GM19023 (cell line): ENCODE measurements around the gene PRTN3.
"Not testable (repeated sequence)": the region's sequence is repeated elsewhere in the genome, so short reads cannot be mapped to it uniquely, and the experiment has no call there.

ENCODE experiments used
- ATAC-seq: cut with Tn5 transposase; IDR thresholded peaks from one replicate; pipeline ENCODE4 v1.9.1; 2021; ENCODE audit warnings: mild to moderate bottlenecking, moderate library complexity; ENCODE audit not compliant: unreplicated experiment

Gene PRTN3

GRCh38 chr19:815079-815774 lies 25.6 kb upstream of the PRTN3 start:
- no peak for ATAC-seq

- ATAC-seq: no peak
Observed at GRCh38 chr19:815775-816499, 24.9 kb upstream of the PRTN3 start.

DNA sequence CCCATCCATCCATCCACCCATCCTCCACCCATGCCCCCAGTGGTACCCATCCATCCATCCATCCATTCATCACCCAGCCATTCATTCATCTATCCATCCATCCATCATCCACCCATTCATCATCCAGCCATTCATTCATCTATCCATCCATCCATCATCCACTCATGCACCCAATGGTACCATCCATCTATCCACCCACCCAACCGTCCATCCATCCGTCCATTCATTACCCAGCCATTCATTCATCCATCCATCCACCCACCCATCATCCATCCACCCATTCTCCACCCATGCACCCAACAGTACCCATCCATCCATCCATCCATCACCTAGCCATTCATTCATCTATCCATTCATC lies 24.3 kb upstream of the PRTN3 start:
- ATAC-seq: no peak

- ATAC-seq: not testable (repeated sequence)
Observed at GRCh38 chr19:820212-820611, 20.6 kb upstream of the PRTN3 start.

DNA sequence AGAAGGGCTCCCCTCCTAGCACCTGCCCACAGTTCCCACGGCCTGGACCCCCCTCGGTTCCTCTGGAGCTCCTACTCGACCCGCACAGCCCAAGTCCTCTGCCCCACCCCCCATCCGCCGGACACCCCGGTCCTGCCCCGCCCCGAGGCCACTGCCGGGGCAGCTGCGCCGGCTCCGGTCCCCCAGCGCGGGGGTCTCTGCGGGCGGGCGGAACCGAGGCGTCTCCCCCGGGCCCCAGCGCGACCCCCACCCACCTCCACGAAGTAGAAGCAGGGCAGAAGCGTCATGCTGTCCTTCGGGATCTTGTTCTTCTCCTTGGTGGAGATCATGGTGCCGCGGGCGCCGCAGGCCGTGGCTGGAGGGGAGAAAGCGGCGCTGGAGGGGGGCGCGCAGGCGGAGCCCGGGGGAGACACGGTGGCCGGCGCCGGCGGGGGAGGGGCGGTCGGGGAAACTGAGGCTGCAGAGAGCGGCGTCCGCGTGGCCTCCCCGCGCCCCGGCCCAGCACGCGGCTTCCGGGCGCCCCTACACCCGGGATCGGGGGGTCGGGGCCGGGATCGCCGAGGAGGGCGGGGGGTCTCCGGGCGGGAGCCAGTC lies 19.5 kb upstream of the PRTN3 start:
- no peak for ATAC-seq

GRCh38 chr19:821825-822503 lies 18.8 kb upstream of the PRTN3 start, which contains the start of gene PLPPR3:
Gene PLPPR3 (minus strand): TSS chr19:821955. CDS start chr19:821559, 396 bp downstream.
- ATAC-seq: no peak

DNA sequence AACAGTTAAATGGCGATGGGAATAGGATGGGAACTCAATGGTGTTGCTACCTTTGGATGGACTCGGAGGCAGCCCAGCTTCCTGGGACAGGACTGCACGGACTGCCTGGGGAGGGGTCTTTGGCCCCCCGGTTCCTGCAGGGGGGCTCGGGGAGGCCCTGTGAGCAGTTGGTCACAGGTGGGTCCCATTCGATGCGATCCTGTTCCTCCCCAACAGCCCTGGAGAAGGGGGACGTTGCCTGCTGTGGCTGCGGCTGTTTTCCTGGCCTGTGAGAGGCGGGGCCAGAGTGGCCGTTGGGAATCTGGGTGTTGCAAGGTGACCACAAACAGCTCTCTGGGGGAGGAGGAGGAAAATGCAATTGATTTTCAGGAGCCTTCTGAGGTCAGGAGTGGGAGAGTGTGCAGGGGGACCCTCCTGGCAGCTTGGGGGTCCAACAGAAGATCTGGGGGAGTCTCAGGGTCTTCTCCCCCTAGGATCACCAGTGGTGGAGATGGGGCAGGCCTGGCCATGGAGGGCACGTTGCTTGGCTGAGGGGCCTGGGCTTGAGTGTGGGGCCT lies 17.2 kb upstream of the PRTN3 start:
- ATAC-seq: no peak

GRCh38 chr19:824885-825284 lies 15.9 kb upstream of the PRTN3 start:
- no peak for ATAC-seq

GRCh38 chr19:825897-826644 lies 14.7 kb upstream of the PRTN3 start:
- ATAC-seq: no peak

DNA sequence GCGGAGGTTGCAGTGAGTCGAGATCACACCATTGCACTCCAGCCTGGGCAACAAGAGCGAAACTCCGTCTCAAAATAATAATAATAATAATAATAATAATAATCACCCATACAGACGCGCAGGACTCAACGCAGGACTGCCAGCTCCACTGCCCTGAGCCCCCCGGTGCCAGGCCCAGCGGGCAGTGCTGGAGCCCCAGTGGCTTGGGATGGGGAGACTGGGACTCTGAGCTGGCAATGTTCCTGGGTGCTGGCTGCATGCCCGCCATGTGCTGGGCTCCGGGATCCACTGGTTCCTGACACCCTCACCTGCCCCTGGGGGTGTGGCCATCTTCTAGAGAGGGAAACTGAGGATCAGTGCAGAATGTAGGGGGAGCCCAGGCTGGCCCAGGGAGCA lies 13.5 kb upstream of the PRTN3 start:
- no peak for ATAC-seq

DNA sequence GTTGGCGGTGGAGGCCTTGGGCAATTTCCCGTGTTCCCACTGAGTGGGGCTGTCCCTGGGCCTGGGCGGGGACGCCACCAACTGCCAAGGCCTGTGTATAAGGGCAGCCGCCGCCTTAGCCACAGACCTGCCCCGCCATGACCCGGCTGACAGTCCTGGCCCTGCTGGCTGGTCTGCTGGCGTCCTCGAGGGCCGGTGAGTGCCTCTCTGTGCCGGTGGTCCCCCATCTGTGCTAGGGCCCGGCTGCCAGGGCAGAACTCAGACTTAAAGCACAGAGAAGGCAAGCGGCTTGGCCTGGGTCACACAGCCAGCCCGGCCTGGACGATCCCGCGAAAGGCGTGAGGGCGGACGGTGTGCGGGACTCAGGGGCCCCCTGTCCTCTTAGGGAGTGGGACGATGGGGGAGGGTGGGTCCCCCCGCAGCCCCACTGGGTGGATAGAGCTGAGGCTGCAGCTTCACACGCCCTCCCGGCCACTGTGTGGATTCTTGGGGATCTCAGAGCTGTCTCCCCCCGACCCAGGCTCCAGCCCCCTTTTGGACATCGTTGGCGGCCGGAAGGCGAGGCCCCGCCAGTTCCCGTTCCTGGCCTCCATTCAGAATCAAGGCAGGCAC lies 13.0 kb upstream of the PRTN3 start, which contains the start of gene AZU1:
Gene AZU1 (plus strand): TSS at position 128 of the 612 bp plus-strand sequence. CDS start 10 bp downstream, at position 138.
- no peak for ATAC-seq

GRCh38 chr19:829129-829758 lies 11.6 kb upstream of the PRTN3 start:
- no peak for ATAC-seq

- ATAC-seq: no peak
Observed at GRCh38 chr19:831407-832369, 9.1 kb upstream of the PRTN3 start.

DNA sequence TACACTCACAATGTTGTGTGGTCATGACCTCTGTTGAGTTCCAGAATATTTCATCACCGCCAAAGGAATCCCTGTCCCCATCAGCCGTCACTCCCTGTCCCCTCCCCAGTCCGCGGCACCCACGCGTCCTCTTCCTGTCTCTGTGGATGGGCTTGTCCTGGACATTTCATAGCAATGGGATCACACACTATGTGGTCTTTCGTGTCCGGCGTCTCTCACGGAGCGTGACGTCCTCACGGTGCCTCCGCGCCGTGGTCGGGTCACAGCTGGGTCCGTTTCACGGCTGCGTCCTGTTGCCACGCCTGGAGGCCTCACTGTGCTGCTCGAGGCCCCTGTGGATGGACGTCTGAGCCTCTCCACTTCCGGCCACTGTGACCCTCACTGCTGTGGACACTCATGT lies 6.6 kb upstream of the PRTN3 start:
- no peak for ATAC-seq

GRCh38 chr19:835210-835810 lies 5.5 kb upstream of the PRTN3 start:
- no peak for ATAC-seq

DNA sequence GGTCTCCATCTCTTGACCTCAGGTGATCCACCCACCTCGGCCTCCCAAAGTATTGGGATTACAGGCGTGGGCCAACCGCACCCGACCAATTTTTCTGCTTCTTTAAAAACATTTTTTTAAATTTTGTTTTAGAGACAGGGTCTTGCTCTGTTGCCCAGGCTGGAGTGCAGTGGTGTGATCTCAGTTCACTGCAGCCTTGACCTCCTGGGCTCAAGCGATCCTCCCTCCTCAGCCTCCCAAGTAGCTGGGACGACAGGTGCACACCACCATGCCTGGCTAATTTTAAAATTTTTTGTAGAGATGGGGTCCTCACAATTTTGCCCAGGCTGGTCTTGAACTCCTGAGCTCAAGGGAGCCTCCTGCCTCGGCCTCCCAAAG lies 2.0 kb downstream of the PRTN3 start:
- ATAC-seq: not testable (repeated sequence)

GRCh38 chr19:843180-843835 lies 2.5 kb downstream of the PRTN3 start:
- no peak for ATAC-seq
